GM12801 (cell line): ENCODE results near the gene BLOC1S1.

Experiments used
- TF ChIP-seq, protein P1 (sequence below): IDR thresholded peaks from one replicate; pipeline ENCODE4 v1.5.1; 2011; ENCODE audit warnings: control low read depth; ENCODE audit not compliant: insufficient read length; ENCODE audit errors: extremely low read depth

Gene BLOC1S1

GRCh38 chr12:55702861-55703260 lies 13.0 kb upstream of the BLOC1S1 start:
- TF ChIP-seq, protein P1, sequence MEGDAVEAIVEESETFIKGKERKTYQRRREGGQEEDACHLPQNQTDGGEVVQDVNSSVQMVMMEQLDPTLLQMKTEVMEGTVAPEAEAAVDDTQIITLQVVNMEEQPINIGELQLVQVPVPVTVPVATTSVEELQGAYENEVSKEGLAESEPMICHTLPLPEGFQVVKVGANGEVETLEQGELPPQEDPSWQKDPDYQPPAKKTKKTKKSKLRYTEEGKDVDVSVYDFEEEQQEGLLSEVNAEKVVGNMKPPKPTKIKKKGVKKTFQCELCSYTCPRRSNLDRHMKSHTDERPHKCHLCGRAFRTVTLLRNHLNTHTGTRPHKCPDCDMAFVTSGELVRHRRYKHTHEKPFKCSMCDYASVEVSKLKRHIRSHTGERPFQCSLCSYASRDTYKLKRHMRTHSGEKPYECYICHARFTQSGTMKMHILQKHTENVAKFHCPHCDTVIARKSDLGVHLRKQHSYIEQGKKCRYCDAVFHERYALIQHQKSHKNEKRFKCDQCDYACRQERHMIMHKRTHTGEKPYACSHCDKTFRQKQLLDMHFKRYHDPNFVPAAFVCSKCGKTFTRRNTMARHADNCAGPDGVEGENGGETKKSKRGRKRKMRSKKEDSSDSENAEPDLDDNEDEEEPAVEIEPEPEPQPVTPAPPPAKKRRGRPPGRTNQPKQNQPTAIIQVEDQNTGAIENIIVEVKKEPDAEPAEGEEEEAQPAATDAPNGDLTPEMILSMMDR = no peak

- TF ChIP-seq, protein P1 = no peak
Measured at GRCh38 chr12:55703288-55703687, 12.6 kb upstream of the BLOC1S1 start.

- TF ChIP-seq, protein P1 = no peak
Measured at GRCh38 chr12:55703901-55704761, 11.7 kb upstream of the BLOC1S1 start.

DNA sequence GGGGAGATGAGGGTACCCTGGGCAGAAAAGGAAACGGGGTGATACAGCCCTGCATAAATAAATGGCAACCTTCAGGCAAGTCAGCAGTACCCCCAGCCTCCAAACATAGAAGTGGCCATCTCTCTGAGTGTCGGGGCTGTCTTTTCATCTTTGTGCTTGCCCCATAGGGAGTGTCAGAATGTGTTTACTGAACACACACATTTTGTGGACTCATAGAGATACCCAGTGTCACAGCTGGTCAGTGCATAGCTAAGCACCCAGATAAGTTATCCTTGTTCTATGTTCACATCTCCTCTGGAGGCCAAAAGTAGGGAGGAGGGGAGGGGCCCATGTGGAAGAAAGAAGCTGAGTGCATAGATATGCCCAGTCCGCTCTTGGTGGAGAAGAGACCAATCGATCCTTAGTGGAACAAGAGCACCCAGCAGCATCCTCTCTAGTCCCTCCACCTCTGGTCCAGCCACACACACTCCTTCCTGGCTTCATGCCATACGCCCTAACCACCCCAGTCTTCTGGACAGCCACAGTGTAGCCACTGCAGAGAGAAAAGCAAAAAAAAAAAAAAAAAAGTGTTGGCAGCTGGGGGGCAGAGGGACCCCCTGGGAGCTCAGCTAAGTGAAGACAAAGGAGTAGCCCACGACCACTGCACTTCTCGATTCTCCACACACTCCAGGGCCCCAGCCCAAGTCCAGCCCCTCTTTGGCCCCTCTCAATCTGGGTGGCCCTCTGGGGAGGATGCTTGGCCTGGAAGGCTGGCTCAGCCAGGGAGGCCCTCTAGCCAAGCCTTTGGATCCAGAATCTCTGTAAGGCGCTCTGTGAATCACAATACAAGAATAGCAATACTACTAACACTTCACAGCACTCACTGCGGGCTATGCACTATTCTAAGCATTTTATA lies 10.8 kb upstream of the BLOC1S1 start:
- TF ChIP-seq, protein P1 = no peak

DNA sequence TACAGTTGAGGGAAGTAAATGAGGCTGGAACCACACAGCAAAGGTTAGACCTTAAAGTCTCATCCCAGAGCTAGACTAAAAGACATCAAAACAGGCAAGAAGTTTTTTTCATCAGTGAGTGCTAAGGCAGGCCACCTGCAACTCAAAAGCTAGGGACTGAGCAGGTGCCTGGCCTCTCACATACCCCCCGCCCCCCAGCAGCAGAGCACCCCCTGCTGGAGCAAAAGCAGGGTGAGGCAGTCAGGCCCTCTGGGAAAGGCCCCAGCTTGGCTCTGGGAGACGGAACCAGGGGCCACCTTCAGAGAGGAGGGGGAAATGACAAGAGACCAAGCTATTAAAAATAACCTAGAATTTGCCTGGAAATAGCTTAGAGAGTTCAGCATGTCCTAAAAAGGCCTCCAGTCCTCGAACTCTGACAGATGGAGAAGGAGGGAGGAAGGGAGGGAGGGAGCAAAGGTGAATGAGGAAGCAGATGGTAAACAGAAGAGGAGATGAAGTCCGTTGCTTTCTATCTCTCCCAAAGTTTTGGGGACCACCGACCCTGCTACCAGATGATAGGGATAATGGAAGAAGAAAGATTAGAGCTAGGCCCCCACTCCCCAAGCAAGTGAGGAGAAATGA lies 10.0 kb upstream of the BLOC1S1 start:
- TF ChIP-seq, protein P1 = no peak

DNA sequence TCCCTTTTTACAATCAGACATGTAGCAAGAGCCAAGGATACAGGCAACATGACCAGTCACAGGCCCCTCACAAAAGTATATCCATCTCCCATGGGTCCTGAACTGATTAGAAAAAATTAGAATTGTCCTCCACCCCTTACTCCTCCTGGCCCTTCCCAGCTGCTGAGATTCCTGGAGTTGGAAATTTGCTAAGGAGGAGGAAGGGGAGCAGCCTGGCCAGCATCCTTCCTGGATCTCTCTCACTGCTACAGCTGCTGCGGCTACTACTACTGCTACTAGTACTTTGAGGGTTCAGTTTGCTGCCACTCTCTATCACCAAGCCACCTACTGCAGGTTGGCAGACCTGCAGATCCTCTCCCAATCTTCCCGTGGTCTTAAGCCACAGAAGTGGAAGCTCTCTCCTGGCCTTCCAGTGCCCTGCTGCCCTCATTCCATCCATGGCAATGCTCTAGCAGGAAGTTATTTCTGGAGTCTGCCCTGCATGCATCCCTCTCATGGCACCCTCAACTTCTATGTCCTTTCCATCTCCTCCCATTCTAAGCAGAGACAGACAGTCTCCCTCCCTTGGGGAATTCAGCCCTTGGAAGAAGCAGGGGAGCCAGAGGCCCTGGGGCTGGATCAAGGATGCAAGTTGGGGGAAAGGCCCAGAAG lies 9.2 kb upstream of the BLOC1S1 start:
- TF ChIP-seq, protein P1 = no peak

GRCh38 chr12:55707219-55707671 lies 8.6 kb upstream of the BLOC1S1 start:
- TF ChIP-seq, protein P1 = no peak
